Measurements from ENCODE around the gene TMEM184A. TPM values are rescaled to one million over a fixed set of nuclear protein-coding genes. Genes with fewer than 3 reads are reported as not detected.

Gene TMEM184A
- total RNA-seq, 1 experiment from 2014 or later = 16.5 TPM

GRCh38 chr7:1493129-1493528 is 62.9 kb downstream of the TMEM184A start:
- Histone ChIP-seq H3K27me3 (replicated peaks; ENCODE audit: control insufficient read depth, insufficient read depth, low read length) (no peaks in the 10 kb centered on the region), H3K9me3 (no peaks in the 10 kb centered on the region), H3K4me1 (no peaks in the 10 kb centered on the region), H3K4me3 (ENCODE audit: low read depth, low read length) (no peak overlapping the region), H3K36me3 (ENCODE audit: control insufficient read depth, insufficient read depth, low read length) (no peaks in the 10 kb centered on the region)
- no peak for DNase-seq
- Mint-ChIP-seq H3K9me3 (ENCODE audit: unreplicated experiment) (no peaks in the 10 kb centered on the region), H3K36me3 (ENCODE audit: insufficient read depth, unreplicated experiment) (peaks cover 74% of the 10 kb centered on the region), H3K4me1 (ENCODE audit: low read depth, unreplicated experiment) (no peaks in the 10 kb centered on the region), H3K27ac (ENCODE audit: unreplicated experiment) (no peak overlapping the region), H3K4me3 (ENCODE audit: unreplicated experiment) (no peak overlapping the region), H3K27me3 (ENCODE audit: insufficient read depth, unreplicated experiment) (no peaks in the 10 kb centered on the region)
- no peak for TF ChIP-seq CTCF (IDR thresholded peaks at IDR 0.05; ENCODE audit: insufficient read depth in 1 of 2, low read depth in 1 of 2, low read length in 1 of 2, severe bottlenecking in 1 of 2, unreplicated experiment in 1 of 2)
- intact Hi-C loops (cut with micrococcal nuclease; ENCODE audit: unreplicated experiment) = no loop called here
- ChIA-PET POLR2A (no interaction called here), CTCF (no interaction called here)
- no TSS peak for BruUV-seq (replicated peaks)

- H3K4me1 ChIP-seq = no peaks in the 10 kb centered on the region
- H3K9me3 ChIP-seq = no peaks in the 10 kb centered on the region
- H3K4me3 ChIP-seq (ENCODE audit: low read depth, low read length) = no peak overlapping the region
- no peak overlapping the region for H3K27ac Mint-ChIP-seq (ENCODE audit: unreplicated experiment)
- no peak for DNase-seq
- intact Hi-C loops (cut with micrococcal nuclease; ENCODE audit: unreplicated experiment) = no loop called here
- no peaks in the 10 kb centered on the region for H3K36me3 ChIP-seq (ENCODE audit: control insufficient read depth, insufficient read depth, low read length)
- no peak overlapping the region for H3K4me3 Mint-ChIP-seq (ENCODE audit: unreplicated experiment)
- H3K36me3 Mint-ChIP-seq (ENCODE audit: insufficient read depth, unreplicated experiment) = peaks cover 79% of the 10 kb centered on the region
- H3K4me1 Mint-ChIP-seq (ENCODE audit: low read depth, unreplicated experiment) = no peaks in the 10 kb centered on the region
- BruUV-seq (replicated peaks) = no TSS peak
- POLR2A ChIA-PET = no interaction called here
- H3K27me3 ChIP-seq (replicated peaks; ENCODE audit: control insufficient read depth, insufficient read depth, low read length) = no peaks in the 10 kb centered on the region
- CTCF ChIA-PET = no interaction called here
- H3K27me3 Mint-ChIP-seq (ENCODE audit: insufficient read depth, unreplicated experiment) = no peaks in the 10 kb centered on the region
- TF ChIP-seq CTCF (IDR thresholded peaks at IDR 0.05; ENCODE audit: insufficient read depth in 1 of 2, low read depth in 1 of 2, low read length in 1 of 2, severe bottlenecking in 1 of 2, unreplicated experiment in 1 of 2) = no peak
- H3K9me3 Mint-ChIP-seq (ENCODE audit: unreplicated experiment) = no peaks in the 10 kb centered on the region
These were observed 63.4 kb downstream of the TMEM184A start for GRCh38 chr7:1492640-1493039.

Other genes starting within 250 kb of the TMEM184A start
- 14.7 and 15.4 TPM in 2 replicates for gene MICALL2, start 96.7 kb downstream of the TMEM184A start, total RNA-seq (2022)
- 122 and 124 TPM in 2 replicates for gene INTS1, start 51.8 kb downstream of the TMEM184A start, total RNA-seq (2022)
- gene MAFK, start 25.5 kb downstream of the TMEM184A start, total RNA-seq (2022) = 30.0 and 33.3 TPM in 2 replicates
- gene PSMG3, start 13.8 kb upstream of the TMEM184A start, total RNA-seq (2022) = 35.1 and 38.1 TPM in 2 replicates
- gene ELFN1, start 114.1 kb upstream of the TMEM184A start, total RNA-seq (2022) = 2.3 TPM in 2 replicates

Measured in Caco-2 (cell line).